Measurements from ENCODE around the gene TSEN15.

Gene TSEN15

GRCh38 chr1:184051138-184051484 lies 419 bp upstream of the TSEN15 start:
- Histone ChIP-seq H3K4me1 (peaks cover 50% of the 10 kb centered on the region), H3K9me3 (no peaks in the 10 kb centered on the region), H3K27me3 (ENCODE audit: low read depth) (no peaks in the 10 kb centered on the region), H3K4me3 (peak overlapping the region; percentile 69), H3K36me3 (replicated peaks) (peaks cover 13% of the 10 kb centered on the region)
- in situ Hi-C loops (cut with MboI; ENCODE audit: low sequenced_read_pairs) = no loop called here
- DNase-seq (ENCODE audit: low spot score in 2 of 2) = no peak

- H3K27me3 ChIP-seq (ENCODE audit: low read depth) = no peaks in the 10 kb centered on the region
- DNase-seq (ENCODE audit: low spot score in 2 of 2) = no peak
- H3K36me3 ChIP-seq (replicated peaks) = peaks cover 13% of the 10 kb centered on the region
- in situ Hi-C loops (cut with MboI; ENCODE audit: low sequenced_read_pairs) = no loop called here
- no peaks in the 10 kb centered on the region for H3K9me3 ChIP-seq
- peak overlapping the region; percentile 69 for H3K4me3 ChIP-seq
- H3K4me1 ChIP-seq = peaks cover 59% of the 10 kb centered on the region
Measured at GRCh38 chr1:184052194-184052559, 647 bp downstream of the TSEN15 start.

GRCh38 chr1:184052750-184053149 lies 1.2 kb downstream of the TSEN15 start:
- Histone ChIP-seq H3K4me3 (peak overlapping the region; percentile 69), H3K27me3 (ENCODE audit: low read depth) (no peaks in the 10 kb centered on the region), H3K9me3 (no peaks in the 10 kb centered on the region), H3K36me3 (replicated peaks) (peaks cover 13% of the 10 kb centered on the region), H3K4me1 (peaks cover 65% of the 10 kb centered on the region)
- DNase-seq (ENCODE audit: low spot score in 2 of 2) = no peak
- in situ Hi-C loops (cut with MboI; ENCODE audit: low sequenced_read_pairs) = no loop called here

- DNase-seq (ENCODE audit: low spot score in 2 of 2) = no peak
- no peaks in the 10 kb centered on the region for H3K27me3 ChIP-seq (ENCODE audit: low read depth)
- in situ Hi-C loops (cut with MboI; ENCODE audit: low sequenced_read_pairs) = no loop called here
- peaks cover 61% of the 10 kb centered on the region for H3K4me1 ChIP-seq
- no peak overlapping the region for H3K4me3 ChIP-seq
- peaks cover 13% of the 10 kb centered on the region for H3K36me3 ChIP-seq (replicated peaks)
- no peaks in the 10 kb centered on the region for H3K9me3 ChIP-seq
Measured at GRCh38 chr1:184053881-184054280, 2.4 kb downstream of the TSEN15 start.

- DNase-seq (ENCODE audit: low spot score in 2 of 2) = peak; percentile 26 to 66
- in situ Hi-C loops (cut with MboI; ENCODE audit: low sequenced_read_pairs) = no loop called here
- Histone ChIP-seq H3K27me3 (ENCODE audit: low read depth) (no peaks in the 10 kb centered on the region), H3K9me3 (no peaks in the 10 kb centered on the region; the same call in 1 of the 2 replicates), H3K36me3 (replicated peaks) (peaks cover 13% of the 10 kb centered on the region), H3K4me1 (peaks cover 62% of the 10 kb centered on the region), H3K4me3 (no peak overlapping the region)
Measured at GRCh38 chr1:184056921-184057555, 5.5 kb downstream of the TSEN15 start.

- Histone ChIP-seq H3K4me3 (no peak overlapping the region), H3K36me3 (replicated peaks) (peaks cover 9% of the 10 kb centered on the region), H3K27me3 (ENCODE audit: low read depth) (no peaks in the 10 kb centered on the region), H3K4me1 (peaks cover 61% of the 10 kb centered on the region), H3K9me3 (no peaks in the 10 kb centered on the region; the same call in 1 of the 2 replicates)
- no peak for DNase-seq (ENCODE audit: low spot score in 2 of 2)
- in situ Hi-C loops (cut with MboI; ENCODE audit: low sequenced_read_pairs) = no loop called here
Measured at GRCh38 chr1:184059887-184060286, 8.4 kb downstream of the TSEN15 start.

GRCh38 chr1:184060316-184060715 lies 8.8 kb downstream of the TSEN15 start:
- peaks cover 5% of the 10 kb centered on the region for H3K36me3 ChIP-seq (replicated peaks)
- no peaks in the 10 kb centered on the region for H3K27me3 ChIP-seq (ENCODE audit: low read depth)
- H3K4me1 ChIP-seq = peaks cover 61% of the 10 kb centered on the region
- DNase-seq (ENCODE audit: low spot score in 2 of 2) = peak; percentile 56 to 59
- in situ Hi-C loops (cut with MboI; ENCODE audit: low sequenced_read_pairs) = no loop called here
- no peaks in the 10 kb centered on the region; the same call in 1 of the 2 replicates for H3K9me3 ChIP-seq
- no peak overlapping the region for H3K4me3 ChIP-seq

- H3K27me3 ChIP-seq (ENCODE audit: low read depth) = no peaks in the 10 kb centered on the region
- no peaks in the 10 kb centered on the region; the same call in none of the 2 replicates for H3K36me3 ChIP-seq (replicated peaks)
- no peak overlapping the region for H3K4me3 ChIP-seq
- H3K4me1 ChIP-seq = peaks cover 59% of the 10 kb centered on the region
- in situ Hi-C loops (cut with MboI; ENCODE audit: low sequenced_read_pairs) = no loop called here
- DNase-seq (ENCODE audit: low spot score in 2 of 2) = peak in 1 of 2 experiments; percentile 74
- H3K9me3 ChIP-seq = no peaks in the 10 kb centered on the region; the same call in 1 of the 2 replicates
Measured at GRCh38 chr1:184061396-184062003, 10.0 kb downstream of the TSEN15 start.

- peaks cover 3% of the 10 kb centered on the region for H3K36me3 ChIP-seq (replicated peaks)
Measured at GRCh38 chr1:184062640-184063286, 11.2 kb downstream of the TSEN15 start.

GRCh38 chr1:184065559-184065958 lies 14.0 kb downstream of the TSEN15 start:
- no peak for DNase-seq (ENCODE audit: low spot score in 2 of 2)
- H3K4me3 ChIP-seq = no peak overlapping the region
- H3K27me3 ChIP-seq (ENCODE audit: low read depth) = no peaks in the 10 kb centered on the region
- H3K4me1 ChIP-seq = peaks cover 39% of the 10 kb centered on the region
- in situ Hi-C loops (cut with MboI; ENCODE audit: low sequenced_read_pairs) = no loop called here
- H3K9me3 ChIP-seq = no peaks in the 10 kb centered on the region
- peaks cover 3% of the 10 kb centered on the region for H3K36me3 ChIP-seq (replicated peaks)

More at GRCh38 chr1:184062640-184063286, 11.2 kb downstream of the TSEN15 start:
- peak; percentile 35 to 91 for DNase-seq (ENCODE audit: low spot score in 2 of 2)
- H3K4me3 ChIP-seq = no peak overlapping the region
- no peaks in the 10 kb centered on the region; the same call in 1 of the 2 replicates for H3K9me3 ChIP-seq
- peaks cover 46% of the 10 kb centered on the region for H3K4me1 ChIP-seq
- in situ Hi-C loops (cut with MboI; ENCODE audit: low sequenced_read_pairs) = no loop called here
- H3K27me3 ChIP-seq (ENCODE audit: low read depth) = no peaks in the 10 kb centered on the region

- no peaks in the 10 kb centered on the region for H3K9me3 ChIP-seq
- H3K27me3 ChIP-seq (ENCODE audit: low read depth) = no peaks in the 10 kb centered on the region
- in situ Hi-C loops (cut with MboI; ENCODE audit: low sequenced_read_pairs) = no loop called here
- peak in 1 of 2 experiments; percentile 29 for DNase-seq (ENCODE audit: low spot score in 2 of 2)
- peaks cover 11% of the 10 kb centered on the region for H3K4me1 ChIP-seq
- H3K36me3 ChIP-seq (replicated peaks) = peaks cover 6% of the 10 kb centered on the region
- H3K4me3 ChIP-seq = no peak overlapping the region
Measured at GRCh38 chr1:184068354-184068753, 16.8 kb downstream of the TSEN15 start.

- no peak for DNase-seq (ENCODE audit: low spot score in 2 of 2)
- in situ Hi-C loops (cut with MboI; ENCODE audit: low sequenced_read_pairs) = no loop called here
- Histone ChIP-seq H3K27me3 (ENCODE audit: low read depth) (no peaks in the 10 kb centered on the region), H3K4me1 (peaks cover 10% of the 10 kb centered on the region), H3K4me3 (no peak overlapping the region), H3K36me3 (replicated peaks) (peaks cover 6% of the 10 kb centered on the region), H3K9me3 (no peaks in the 10 kb centered on the region)
Measured at GRCh38 chr1:184069675-184070074, 18.1 kb downstream of the TSEN15 start.

GRCh38 chr1:184072376-184072775 lies 20.8 kb downstream of the TSEN15 start:
- Histone ChIP-seq H3K27me3 (ENCODE audit: low read depth) (no peaks in the 10 kb centered on the region), H3K4me1 (peaks cover 10% of the 10 kb centered on the region), H3K9me3 (no peaks in the 10 kb centered on the region), H3K4me3 (no peak overlapping the region), H3K36me3 (replicated peaks) (peaks cover 3% of the 10 kb centered on the region)
- DNase-seq (ENCODE audit: low spot score in 2 of 2) = no peak
- in situ Hi-C loops (cut with MboI; ENCODE audit: low sequenced_read_pairs) = no loop called here

- H3K27me3 ChIP-seq (ENCODE audit: low read depth) = no peaks in the 10 kb centered on the region
- no peak for DNase-seq (ENCODE audit: low spot score in 2 of 2)
- H3K36me3 ChIP-seq (replicated peaks) = peaks cover 3% of the 10 kb centered on the region
- in situ Hi-C loops (cut with MboI; ENCODE audit: low sequenced_read_pairs) = no loop called here
- H3K4me1 ChIP-seq = peaks cover 8% of the 10 kb centered on the region
- no peaks in the 10 kb centered on the region for H3K9me3 ChIP-seq
- no peak overlapping the region for H3K4me3 ChIP-seq
Measured at GRCh38 chr1:184074383-184074782, 22.9 kb downstream of the TSEN15 start.
